Caco-2 (cell line): Measurements from ENCODE around the gene ZRANB3. TPM values are rescaled to one million over a fixed set of nuclear protein-coding genes. Genes with fewer than 3 reads are reported as not detected.

ENCODE experiments used
- BruUV-seq: library from RNA; stranded (reverse); fragments of 400-500 nt; replicated peaks from 2 replicates; lab custom pipeline; 2021; lab: Mats Ljungman, UMichigan
- CTCF ChIA-PET: fragments of 300-600 bp; sonication (Branson Sonifier 250); formaldehyde crosslinking; loops from one replicate; lab custom pipeline; 2022; ENCODE audit warnings: antibody characterized with exemption; lab: Charles Lee
- POLR2A ChIA-PET: fragments of 300-600 bp; sonication (Branson Sonifier 250); formaldehyde crosslinking; loops from one replicate; lab custom pipeline; 2022; ENCODE audit warnings: antibody characterized with exemption; lab: Charles Lee
- DNase-seq, 2 experiments: peaks; one replicate each; pipeline versions ENCODE4 v3.0.0 to v3.0.0-alpha.2; 2020 to 2022
- H3K27me3 ChIP-seq: replicated peaks from 2 replicates; pipeline ENCODE4 v1.6.0; 2011; ENCODE audit warnings: low read length; ENCODE audit not compliant: control insufficient read depth, insufficient read depth
- H3K36me3 ChIP-seq: 2 replicates; pipeline ENCODE4 v1.5.1; 2011; ENCODE audit warnings: low read length; ENCODE audit not compliant: control insufficient read depth, insufficient read depth
- H3K4me1 ChIP-seq: fragments of 250-450 bp; sonication (Bioruptor Pico); 2 replicates; pipeline ENCODE4 v1.5.1; 2020; ENCODE audit warnings: mild to moderate bottlenecking
- H3K4me3 ChIP-seq: 2 replicates; pipeline ENCODE4 v1.5.1; 2011; ENCODE audit warnings: low read depth, mild to moderate bottlenecking, control low read depth, low read length
- H3K9me3 ChIP-seq: fragments of 250-450 bp; sonication (Bioruptor Pico); 2 replicates; pipeline ENCODE4 v1.5.1; 2020; ENCODE audit warnings: mild to moderate bottlenecking, moderate library complexity
- H3K27ac Mint-ChIP-seq: one replicate; pipeline ENCODE4 v1.8.0; 2022; ENCODE audit warnings: mixed read lengths; ENCODE audit not compliant: unreplicated experiment
- H3K27me3 Mint-ChIP-seq: one replicate; pipeline ENCODE4 v1.8.0; 2022; ENCODE audit warnings: mixed read lengths; ENCODE audit not compliant: insufficient read depth, unreplicated experiment
- H3K36me3 Mint-ChIP-seq: one replicate; pipeline ENCODE4 v1.8.0; 2022; ENCODE audit warnings: mild to moderate bottlenecking, mixed read lengths; ENCODE audit not compliant: insufficient read depth, unreplicated experiment
- H3K4me1 Mint-ChIP-seq: one replicate; pipeline ENCODE4 v1.8.0; 2022; ENCODE audit warnings: low read depth, mixed read lengths; ENCODE audit not compliant: unreplicated experiment
- H3K4me3 Mint-ChIP-seq: one replicate; pipeline ENCODE4 v1.8.0; 2022; ENCODE audit warnings: mild to moderate bottlenecking, moderate library complexity, mixed read lengths; ENCODE audit not compliant: unreplicated experiment
- H3K9me3 Mint-ChIP-seq: one replicate; pipeline ENCODE4 v1.8.0; 2022; ENCODE audit warnings: mixed read lengths; ENCODE audit not compliant: unreplicated experiment
- CTCF ChIP-seq, 2 experiments: fragments of 200-600 bp in 1 of 2; IDR thresholded peaks; 1 replicate in 1 of 2; 2 replicates in 1 of 2; pipeline versions ENCODE4 v1.5.1 to v1.8.0; 2011 to 2022; ENCODE audit warnings: antibody characterized with exemption in 1 of 2, control low read depth in 1 of 2, inconsistent platforms in 1 of 2, low read depth in 1 of 2, low read length in 1 of 2, mild to moderate bottlenecking in 1 of 2, moderate library complexity in 1 of 2; ENCODE audit not compliant: insufficient read depth in 1 of 2, severe bottlenecking in 1 of 2, unreplicated experiment in 1 of 2
- intact Hi-C: fragments of 100-400 bp; cut with micrococcal nuclease; formaldehyde crosslinking; loops from one replicate; pipeline ENCODE4 v1.10.0; 2022; ENCODE audit not compliant: unreplicated experiment
- total RNA-seq: library from RNA; stranded (reverse); gene quantifications from 2 replicates; pipeline ENCODE4 v1.2.3, GENCODE V29; 2022

ZRANB3 gene
- total RNA-seq, 1 experiment from 2014 or later, result 17.0 TPM

DNA sequence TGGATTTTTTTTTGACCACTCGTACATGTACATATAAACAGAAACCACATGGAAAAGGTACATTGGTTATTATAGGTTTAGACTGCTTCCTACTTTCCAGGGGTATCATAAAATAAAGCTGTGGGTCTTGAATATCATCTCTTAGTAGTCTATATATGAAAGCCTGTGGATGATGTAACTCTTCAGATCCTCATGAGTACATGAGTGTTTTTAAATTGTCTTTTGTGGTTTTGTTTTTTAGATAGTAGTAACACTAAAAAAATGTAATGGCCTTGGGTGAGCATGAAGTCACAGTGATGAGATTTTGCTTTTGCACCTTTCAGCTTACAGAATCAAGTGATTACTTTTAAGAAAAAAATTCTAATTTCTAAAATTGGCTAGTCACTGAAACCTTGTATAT, 398.7 kb downstream of the ZRANB3 start:
- no peak overlapping the region for H3K4me3 Mint-ChIP-seq
- no peaks in the 10 kb centered on the region for H3K9me3 ChIP-seq
- no peaks in the 10 kb centered on the region for H3K4me1 Mint-ChIP-seq
- 0 out of 2 replicates have a peak, but pooled peaks cover 14% of the 10 kb centered on the region for H3K4me1 ChIP-seq
- POLR2A ChIA-PET, result no interaction called here
- H3K4me3 ChIP-seq, result no peak overlapping the region
- H3K27me3 Mint-ChIP-seq, result no peaks in the 10 kb centered on the region
- intact Hi-C loops, result no loop called here
- H3K27me3 ChIP-seq, result no peaks in the 10 kb centered on the region
- no TSS peak for BruUV-seq
- H3K9me3 Mint-ChIP-seq, result no peaks in the 10 kb centered on the region
- CTCF ChIA-PET, result no interaction called here
- TF ChIP-seq CTCF (IDR thresholded peaks at IDR 0.05; ENCODE audit: insufficient read depth in 1 of 2, low read depth in 1 of 2, low read length in 1 of 2, severe bottlenecking in 1 of 2, unreplicated experiment in 1 of 2), result no peak
- no peaks in the 10 kb centered on the region for H3K36me3 ChIP-seq
- H3K27ac Mint-ChIP-seq, result no peak overlapping the region
- peaks cover 67% of the 10 kb centered on the region for H3K36me3 Mint-ChIP-seq
- no peak for DNase-seq

GRCh38 chr2:135130751-135131150, 400.3 kb downstream of the ZRANB3 start:
- intact Hi-C loops, result no loop called here
- no peak overlapping the region for H3K27ac Mint-ChIP-seq
- TF ChIP-seq CTCF (IDR thresholded peaks at IDR 0.05; ENCODE audit: insufficient read depth in 1 of 2, low read depth in 1 of 2, low read length in 1 of 2, severe bottlenecking in 1 of 2, unreplicated experiment in 1 of 2), result no peak

GRCh38 chr2:135125940-135126339, 405.1 kb downstream of the ZRANB3 start:
- intact Hi-C loops, result no loop called here
- H3K36me3 Mint-ChIP-seq, result peaks cover 43% of the 10 kb centered on the region
- peaks cover 5% of the 10 kb centered on the region for H3K4me1 Mint-ChIP-seq
- ChIA-PET POLR2A (no interaction called here), CTCF (no interaction called here)
- Histone ChIP-seq H3K27me3 (no peaks in the 10 kb centered on the region), H3K4me3 (no peak overlapping the region), H3K9me3 (no peaks in the 10 kb centered on the region), H3K4me1 (peaks cover 5% of the 10 kb centered on the region; the same call in 1 of the 2 replicates), H3K36me3 (no peaks in the 10 kb centered on the region; the same call in none of the 2 replicates)
- DNase-seq, result no peak
- TF ChIP-seq CTCF (IDR thresholded peaks at IDR 0.05; ENCODE audit: insufficient read depth in 1 of 2, low read depth in 1 of 2, low read length in 1 of 2, severe bottlenecking in 1 of 2, unreplicated experiment in 1 of 2), result no peak
- no peak overlapping the region for H3K27ac Mint-ChIP-seq
- H3K9me3 Mint-ChIP-seq, result no peaks in the 10 kb centered on the region
- H3K27me3 Mint-ChIP-seq, result no peaks in the 10 kb centered on the region
- H3K4me3 Mint-ChIP-seq, result no peak overlapping the region
- BruUV-seq, result no TSS peak

More at GRCh38 chr2:135130751-135131150, 400.3 kb downstream of the ZRANB3 start:
- H3K9me3 ChIP-seq, result no peaks in the 10 kb centered on the region
- Mint-ChIP-seq H3K4me3 (no peak overlapping the region), H3K9me3 (no peaks in the 10 kb centered on the region), H3K36me3 (peaks cover 60% of the 10 kb centered on the region), H3K27me3 (no peaks in the 10 kb centered on the region), H3K4me1 (no peaks in the 10 kb centered on the region)
- no peak overlapping the region for H3K4me3 ChIP-seq
- BruUV-seq, result no TSS peak
- H3K27me3 ChIP-seq, result no peaks in the 10 kb centered on the region
- H3K4me1 ChIP-seq, result 0 out of 2 replicates have a peak, but pooled peaks cover 11% of the 10 kb centered on the region
- POLR2A ChIA-PET, result no interaction called here
- H3K36me3 ChIP-seq, result no peaks in the 10 kb centered on the region; the same call in none of the 2 replicates
- CTCF ChIA-PET, result no interaction called here
- no peak for DNase-seq
